Right lobe of liver (tissue), 6 donors: ENCODE data around the gene INIP. TPM values are rescaled to one million over a fixed set of nuclear protein-coding genes. Genes with fewer than 3 reads are reported as not detected.
"Not testable (repeated sequence)": the region's sequence is repeated elsewhere in the genome, so short reads cannot be mapped to it uniquely, and the experiment has no call there.

Experiments used
- ATAC-seq, 4 donors: fragments of 200-7000 bp; cut with Tn5 transposase; one replicate each; pipeline ENCODE4 v1.9.1; 2020; ENCODE audit warnings: mild to moderate bottlenecking in 4 of 4, moderate library complexity in 4 of 4
- DNase-seq, 3 donors: peaks; one replicate each; pipeline ENCODE4 v3.0.0-alpha.2; 2020
- H3K27ac ChIP-seq, 3 donors: fragments of 200-600 bp; one replicate each; pipeline ENCODE4 v1.8.0; 2022
- H3K27me3 ChIP-seq, 2 donors: fragments of 200-600 bp; one replicate each; pipeline ENCODE4 v1.8.0; 2022
- H3K36me3 ChIP-seq, 4 donors: fragments of 200-600 bp; sonication (generic) in 1 of 4; one replicate each; pipeline versions ENCODE4 v1.5.1 to v1.8.0; 2017 to 2022; ENCODE audit warnings: control low read depth in 1 of 4
- H3K4me1 ChIP-seq, 4 donors: fragments of 200-600 bp; sonication (generic) in 1 of 4; one replicate each; pipeline versions ENCODE4 v1.5.1 to v1.8.0; 2017 to 2022; ENCODE audit warnings: control low read depth in 1 of 4
- H3K4me3 ChIP-seq, 3 donors: fragments of 200-600 bp; one replicate each; pipeline ENCODE4 v1.8.0; 2022
- H3K9me3 ChIP-seq, 4 donors: fragments of 200-600 bp; sonication (generic) in 1 of 4; one replicate each; pipeline versions ENCODE4 v1.5.1 to v1.8.0; 2017 to 2022; ENCODE audit warnings: control low read depth in 1 of 4
- POLR2A ChIP-seq: fragments of 450-650 bp; IDR thresholded peaks from one replicate; pipeline ENCODE4 v1.6.1; 2017; ENCODE audit warnings: antibody characterized with exemption, mild to moderate bottlenecking
- WGBS: methylation state at CpG from one replicate; pipeline ENCODE4 v1.1.6; 2018; ENCODE audit warnings: low coverage, low lambda C conversion rate; ENCODE audit not compliant: insufficient coverage; ENCODE audit errors: missing lambda C conversion rate; 5-methylcytosine and 5-hydroxymethylcytosine counted together
- intact Hi-C, 2 donors: fragments of 100-400 bp; cut with DNase I; formaldehyde crosslinking; loops; one replicate each; pipeline versions ENCODE4 v1.11.2 to v1.14.1; 2022
- total RNA-seq, 6 experiments: library from RNA; depleted of rRNA in 2 of 6; stranded (reverse); fragments of >200 nt in 2 of 6; fragmentation: NEBNext Ultra II Directional in 3 of 6; extraction: Animal tissue kit (Norgen Biotek cat#: 25700) in 3 of 6; gene quantifications; one replicate each; pipeline versions ENCODE4 v1.1.0 to v1.2.4, GENCODE V29; 2016 to 2023
- TF ChIP-seq, protein P1 (sequence below), 4 donors: fragments of 200-600 bp in 3 of 4; fragments of 450-650 bp in 1 of 4; IDR thresholded peaks; one replicate each; pipeline versions ENCODE4 v1.5.1 to v1.8.0; 2016 to 2022; ENCODE audit warnings: antibody characterized with exemption in 4 of 4, mild to moderate bottlenecking in 2 of 4
- donor health status: DM: no; HTN: yes; CAD: no.
- donor health status: DM: no; HTN: no; CAD: no.
- donor health status: DM: no; HTN: no; CAD: no.
- donor health status: DM: no; HTN: yes; CAD: no.
- donor health status: DM: no; HTN: yes; CAD: no.

Gene INIP
- total RNA-seq, 6 experiments from 2014 or later = 8.2 to 15.5 (median 11.1) TPM

GRCh38 chr9:112725961-112726360, 8.0 kb upstream of the INIP start:
- no peaks in the 10 kb centered on the region for H3K27me3 ChIP-seq
- H3K36me3 ChIP-seq = no peaks in the 10 kb centered on the region
- ATAC-seq (peak in 1 of 4 donors; percentile 32), DNase-seq (no peak)
- TF ChIP-seq, protein P1, sequence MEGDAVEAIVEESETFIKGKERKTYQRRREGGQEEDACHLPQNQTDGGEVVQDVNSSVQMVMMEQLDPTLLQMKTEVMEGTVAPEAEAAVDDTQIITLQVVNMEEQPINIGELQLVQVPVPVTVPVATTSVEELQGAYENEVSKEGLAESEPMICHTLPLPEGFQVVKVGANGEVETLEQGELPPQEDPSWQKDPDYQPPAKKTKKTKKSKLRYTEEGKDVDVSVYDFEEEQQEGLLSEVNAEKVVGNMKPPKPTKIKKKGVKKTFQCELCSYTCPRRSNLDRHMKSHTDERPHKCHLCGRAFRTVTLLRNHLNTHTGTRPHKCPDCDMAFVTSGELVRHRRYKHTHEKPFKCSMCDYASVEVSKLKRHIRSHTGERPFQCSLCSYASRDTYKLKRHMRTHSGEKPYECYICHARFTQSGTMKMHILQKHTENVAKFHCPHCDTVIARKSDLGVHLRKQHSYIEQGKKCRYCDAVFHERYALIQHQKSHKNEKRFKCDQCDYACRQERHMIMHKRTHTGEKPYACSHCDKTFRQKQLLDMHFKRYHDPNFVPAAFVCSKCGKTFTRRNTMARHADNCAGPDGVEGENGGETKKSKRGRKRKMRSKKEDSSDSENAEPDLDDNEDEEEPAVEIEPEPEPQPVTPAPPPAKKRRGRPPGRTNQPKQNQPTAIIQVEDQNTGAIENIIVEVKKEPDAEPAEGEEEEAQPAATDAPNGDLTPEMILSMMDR (IDR thresholded peaks at IDR 0.05) = no peak
- no peak for TF ChIP-seq POLR2A
- no peak overlapping the region for H3K27ac ChIP-seq
- H3K9me3 ChIP-seq = no peaks in the 10 kb centered on the region
- no CpG with 5 or more reads among the region's 3 CpGs for WGBS
- H3K4me1 ChIP-seq = no peaks in the 10 kb centered on the region
- no peak overlapping the region for H3K4me3 ChIP-seq
- intact Hi-C loops = no loop called here

GRCh38 chr9:112722749-112723148, 4.8 kb upstream of the INIP start:
- H3K27me3 ChIP-seq, H3K9me3 ChIP-seq, H3K27ac ChIP-seq, intact Hi-C loops, DNase-seq, ATAC-seq, H3K4me1 ChIP-seq, H3K4me3 ChIP-seq, H3K36me3 ChIP-seq: not testable (repeated sequence)
- WGBS = 90% methylated on average over 2 of the region's 3 CpGs

GRCh38 chr9:112720113-112720780, 2.3 kb upstream of the INIP start:
- DNase-seq (no peak), ATAC-seq (no peak)
- intact Hi-C loops = no loop called here
- Histone ChIP-seq H3K4me3 (no peak overlapping the region), H3K27ac (no peak overlapping the region), H3K27me3 (no peaks in the 10 kb centered on the region), H3K9me3 (no peaks in the 10 kb centered on the region), H3K36me3 (no peaks in the 10 kb centered on the region), H3K4me1 (peaks cover 0 to 8% (median 2%) of the 10 kb centered on the region in 4 donors)
- TF ChIP-seq, protein P1 (IDR thresholded peaks at IDR 0.05) = no peak
- no peak for TF ChIP-seq POLR2A
- WGBS = 70% methylated on average over 2 of the region's 4 CpGs

- no peak for ATAC-seq
- Histone ChIP-seq H3K4me3 (no peak overlapping the region), H3K27ac (no peak overlapping the region), H3K4me1 (peaks cover 0 to 8% (median 2%) of the 10 kb centered on the region in 4 donors), H3K27me3 (no peaks in the 10 kb centered on the region), H3K9me3 (no peaks in the 10 kb centered on the region), H3K36me3 (no peaks in the 10 kb centered on the region)
- 82% methylated on average over 2 of the region's 2 CpGs for WGBS
- DNase-seq = no peak
- no peak for TF ChIP-seq POLR2A
- TF ChIP-seq, protein P1 (IDR thresholded peaks at IDR 0.05) = no peak
- intact Hi-C loops = no loop called here
Observed at GRCh38 chr9:112719696-112720095, 1.8 kb upstream of the INIP start.

DNA sequence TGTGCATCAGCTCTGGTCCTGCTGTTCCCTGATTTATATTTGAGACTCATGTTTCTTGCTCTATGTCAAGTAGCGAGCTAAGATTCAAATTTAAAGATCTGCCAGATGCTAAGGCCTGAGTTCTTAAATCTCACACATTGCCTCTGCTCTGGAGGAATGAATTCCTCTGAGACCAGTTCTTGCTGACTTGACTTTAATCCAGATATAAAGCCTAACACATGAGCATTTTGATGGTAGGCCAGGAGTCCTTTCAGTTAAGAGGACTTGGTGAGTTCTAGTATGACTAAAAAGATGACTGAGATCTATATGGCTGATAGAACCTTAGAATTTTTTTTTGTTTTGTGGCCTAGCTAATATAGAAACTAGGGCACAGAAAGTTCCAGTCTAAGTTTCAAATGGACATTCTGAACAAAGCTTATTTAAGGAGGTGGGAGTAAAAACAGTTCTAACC, 1.3 kb upstream of the INIP start:
- ATAC-seq = no peak
- 100% methylated on average over 1 of the region's 1 CpG for WGBS

More for the DNA sequence above, 1.3 kb upstream of the INIP start:
- Histone ChIP-seq H3K27ac (no peak overlapping the region), H3K9me3 (no peaks in the 10 kb centered on the region), H3K4me1 (peaks cover 0 to 8% (median 2%) of the 10 kb centered on the region in 4 donors), H3K4me3 (no peak overlapping the region), H3K27me3 (no peaks in the 10 kb centered on the region), H3K36me3 (no peaks in the 10 kb centered on the region)
- intact Hi-C loops = no loop called here
- no peak for DNase-seq
- TF ChIP-seq POLR2A = no peak
- TF ChIP-seq, protein P1 (IDR thresholded peaks at IDR 0.05) = no peak
